MM.1S (cell line): ENCODE results near the gene IL19.

ENCODE experiments used
- EZH2 ChIP-seq: fragments of 300-600 bp; sonication (generic); optimal IDR thresholded peaks from 2 replicates; pipeline ENCODE3; 2017; ENCODE audit warnings: low read depth, mild to moderate bottlenecking, antibody characterized with exemption, low read length, mixed read lengths
- EZH2phosphoT487 ChIP-seq: fragments of 300-600 bp; sonication (generic); IDR thresholded peaks from 2 replicates; pipeline ENCODE4 v1.6.1; 2018; ENCODE audit warnings: antibody characterized with exemption, low read length
- TF ChIP-seq, protein P1 (sequence below): fragments of 300-600 bp; sonication (generic); IDR thresholded peaks from 2 replicates; pipeline ENCODE4 v1.5.1; 2016; ENCODE audit warnings: antibody characterized with exemption, low read length, mixed read lengths

DNA sequence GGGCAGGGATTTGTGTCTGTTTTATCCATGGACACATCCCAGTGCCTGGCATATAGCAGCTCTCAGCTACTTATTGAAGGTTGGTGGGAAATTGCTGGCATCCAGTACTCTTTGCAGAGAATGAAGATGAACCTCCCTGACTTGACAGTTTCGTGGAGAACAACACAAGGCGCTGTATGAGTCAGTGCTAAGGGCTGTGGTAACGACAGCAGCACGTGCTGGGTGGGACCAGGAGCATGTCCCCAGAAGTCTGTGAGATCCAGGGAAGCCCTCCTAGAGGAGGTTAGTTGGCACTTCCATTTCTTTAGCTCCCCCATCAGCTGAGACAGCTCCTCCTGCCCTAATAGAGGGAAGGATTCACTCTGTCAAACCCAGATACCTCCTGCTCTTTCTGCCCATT is 25.9 kb upstream of the IL19 start:
- TF ChIP-seq, protein P1, sequence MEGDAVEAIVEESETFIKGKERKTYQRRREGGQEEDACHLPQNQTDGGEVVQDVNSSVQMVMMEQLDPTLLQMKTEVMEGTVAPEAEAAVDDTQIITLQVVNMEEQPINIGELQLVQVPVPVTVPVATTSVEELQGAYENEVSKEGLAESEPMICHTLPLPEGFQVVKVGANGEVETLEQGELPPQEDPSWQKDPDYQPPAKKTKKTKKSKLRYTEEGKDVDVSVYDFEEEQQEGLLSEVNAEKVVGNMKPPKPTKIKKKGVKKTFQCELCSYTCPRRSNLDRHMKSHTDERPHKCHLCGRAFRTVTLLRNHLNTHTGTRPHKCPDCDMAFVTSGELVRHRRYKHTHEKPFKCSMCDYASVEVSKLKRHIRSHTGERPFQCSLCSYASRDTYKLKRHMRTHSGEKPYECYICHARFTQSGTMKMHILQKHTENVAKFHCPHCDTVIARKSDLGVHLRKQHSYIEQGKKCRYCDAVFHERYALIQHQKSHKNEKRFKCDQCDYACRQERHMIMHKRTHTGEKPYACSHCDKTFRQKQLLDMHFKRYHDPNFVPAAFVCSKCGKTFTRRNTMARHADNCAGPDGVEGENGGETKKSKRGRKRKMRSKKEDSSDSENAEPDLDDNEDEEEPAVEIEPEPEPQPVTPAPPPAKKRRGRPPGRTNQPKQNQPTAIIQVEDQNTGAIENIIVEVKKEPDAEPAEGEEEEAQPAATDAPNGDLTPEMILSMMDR: no peak
- TF ChIP-seq EZH2: no peak
- TF ChIP-seq EZH2phosphoT487: no peak
